Nephron (organoid): ENCODE measurements around the gene ATXN1.
"Not testable (repeated sequence)": the region's sequence is repeated elsewhere in the genome, so short reads cannot be mapped to it uniquely, and the experiment has no call there.

ENCODE experiments used
- H3K27ac Mint-ChIP-seq, 3 experiments: 2 replicates each; pipeline ENCODE4 v1.8.0; 2020; ENCODE audit warnings: mixed read lengths in 3 of 3, mild to moderate bottlenecking in 2 of 3, moderate library complexity in 1 of 3
- H3K27me3 Mint-ChIP-seq: 2 replicates; pipeline ENCODE4 v1.8.0; 2021; ENCODE audit warnings: low read depth, mild to moderate bottlenecking, moderate library complexity, mixed read lengths
- H3K36me3 Mint-ChIP-seq: 2 replicates; pipeline ENCODE4 v1.8.0; 2020; ENCODE audit warnings: low read depth, mixed read lengths
- H3K4me1 Mint-ChIP-seq: 2 replicates; pipeline ENCODE4 v1.8.0; 2020; ENCODE audit warnings: mixed read lengths
- H3K4me3 Mint-ChIP-seq, 3 experiments: 2 replicates each; pipeline ENCODE4 v1.8.0; 2020; ENCODE audit warnings: mild to moderate bottlenecking in 3 of 3, mixed read lengths in 3 of 3, moderate library complexity in 2 of 3
- H3K9me3 Mint-ChIP-seq: 2 replicates; pipeline ENCODE4 v1.8.0; 2020; ENCODE audit warnings: mixed read lengths
- TF ChIP-seq, protein P1 (sequence below), 3 experiments: fragments of 200-600 bp; sonication (generic); IDR thresholded peaks; one replicate each; pipeline ENCODE4 v1.5.0; 2021; ENCODE audit warnings: antibody characterized with exemption in 3 of 3; ENCODE audit not compliant: unreplicated experiment in 3 of 3

Gene ATXN1

DNA sequence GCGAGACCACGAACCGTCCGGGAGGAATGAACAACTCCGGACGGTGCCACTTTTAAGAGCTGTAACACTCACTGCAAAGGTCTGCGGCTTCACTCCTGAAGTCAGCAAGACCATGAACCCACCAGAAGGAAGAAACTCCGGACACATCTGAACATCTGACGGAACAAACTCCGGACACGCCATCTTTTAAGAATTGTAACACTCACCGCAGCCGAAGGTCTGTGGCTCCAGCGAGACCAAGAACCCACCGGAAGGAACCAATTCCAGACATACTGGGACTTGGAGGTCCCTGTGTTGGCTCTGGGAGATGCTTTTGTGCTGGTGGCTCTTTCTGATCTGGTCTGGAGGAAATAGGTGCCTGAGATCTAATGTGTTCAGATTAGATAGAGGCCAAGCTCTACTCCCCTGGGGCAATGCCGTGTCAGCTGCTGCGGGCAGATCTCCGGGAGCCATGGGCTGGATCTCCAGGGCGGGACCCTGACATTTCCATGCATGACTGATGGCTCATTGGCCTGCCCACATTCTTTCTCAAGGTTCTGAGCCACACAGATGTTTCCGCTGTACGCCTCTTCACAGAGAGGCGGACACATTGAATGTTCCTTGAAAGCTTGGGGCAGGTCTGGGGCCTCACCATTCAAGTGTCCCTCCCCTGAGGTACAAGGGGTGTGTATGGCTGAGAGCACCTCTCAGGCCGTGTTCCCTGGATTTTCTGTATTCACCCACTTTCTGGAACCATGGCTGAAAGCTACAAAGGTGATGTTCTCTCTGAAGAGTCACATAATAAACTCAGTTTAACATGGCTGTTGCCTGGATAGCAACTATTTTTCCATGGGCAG is 493.6 kb downstream of the ATXN1 start:
- Mint-ChIP-seq H3K27me3 (peaks cover 13% of the 10 kb centered on the region), H3K4me1 (peaks cover 10% of the 10 kb centered on the region), H3K4me3 (no peak overlapping the region), H3K27ac (no peak overlapping the region), H3K36me3 (no peaks in the 10 kb centered on the region), H3K9me3 (no peaks in the 10 kb centered on the region)
- TF ChIP-seq, protein P1, sequence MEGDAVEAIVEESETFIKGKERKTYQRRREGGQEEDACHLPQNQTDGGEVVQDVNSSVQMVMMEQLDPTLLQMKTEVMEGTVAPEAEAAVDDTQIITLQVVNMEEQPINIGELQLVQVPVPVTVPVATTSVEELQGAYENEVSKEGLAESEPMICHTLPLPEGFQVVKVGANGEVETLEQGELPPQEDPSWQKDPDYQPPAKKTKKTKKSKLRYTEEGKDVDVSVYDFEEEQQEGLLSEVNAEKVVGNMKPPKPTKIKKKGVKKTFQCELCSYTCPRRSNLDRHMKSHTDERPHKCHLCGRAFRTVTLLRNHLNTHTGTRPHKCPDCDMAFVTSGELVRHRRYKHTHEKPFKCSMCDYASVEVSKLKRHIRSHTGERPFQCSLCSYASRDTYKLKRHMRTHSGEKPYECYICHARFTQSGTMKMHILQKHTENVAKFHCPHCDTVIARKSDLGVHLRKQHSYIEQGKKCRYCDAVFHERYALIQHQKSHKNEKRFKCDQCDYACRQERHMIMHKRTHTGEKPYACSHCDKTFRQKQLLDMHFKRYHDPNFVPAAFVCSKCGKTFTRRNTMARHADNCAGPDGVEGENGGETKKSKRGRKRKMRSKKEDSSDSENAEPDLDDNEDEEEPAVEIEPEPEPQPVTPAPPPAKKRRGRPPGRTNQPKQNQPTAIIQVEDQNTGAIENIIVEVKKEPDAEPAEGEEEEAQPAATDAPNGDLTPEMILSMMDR (IDR thresholded peaks at IDR 0.05; ENCODE audit: unreplicated experiment in 3 of 3) = no peak

DNA sequence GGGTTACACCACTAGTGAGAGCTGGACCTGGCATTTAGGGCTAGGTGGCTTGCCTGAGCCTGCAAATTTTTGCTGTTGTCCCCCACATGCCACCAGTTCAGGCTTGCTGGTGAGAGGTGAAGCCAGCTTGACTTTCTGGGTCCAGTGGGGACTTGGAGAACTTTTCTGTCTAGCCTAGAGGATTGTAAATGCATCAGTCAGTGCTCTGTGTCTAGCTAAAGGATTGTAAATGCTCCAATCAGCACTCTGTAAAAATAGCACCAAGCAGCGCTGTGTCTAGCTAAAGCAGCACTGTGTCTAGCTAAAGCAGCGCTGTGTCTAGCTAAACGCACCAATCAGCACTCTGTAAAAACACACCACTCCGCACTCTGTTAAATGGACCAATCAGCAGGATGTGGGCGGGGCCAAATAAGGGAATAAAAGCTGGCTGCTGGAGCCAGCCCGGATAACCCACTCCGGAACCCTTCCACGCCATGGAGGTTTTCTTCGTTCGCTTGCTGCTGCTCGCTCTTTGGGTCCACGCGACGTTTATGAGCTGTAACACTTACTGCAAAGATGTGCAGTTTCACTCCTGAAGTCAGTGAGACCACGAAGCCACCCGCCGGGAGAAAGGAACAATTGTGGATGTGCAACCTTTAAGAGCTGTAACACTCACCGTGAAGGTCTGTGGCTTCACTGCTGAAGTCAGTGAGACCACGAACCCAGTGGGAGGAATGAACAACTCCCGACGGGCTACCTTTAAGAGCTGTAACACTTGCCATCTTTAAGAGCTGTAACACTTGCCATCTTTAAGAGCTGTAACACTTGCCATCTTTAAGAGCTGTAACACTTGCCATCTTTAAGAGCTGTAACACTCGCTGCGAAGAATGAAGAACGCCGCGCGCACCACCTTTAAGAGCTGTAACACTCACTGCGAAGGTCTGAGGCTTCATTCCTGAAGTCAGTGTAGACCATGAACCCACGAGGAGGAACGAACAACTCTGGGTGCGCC is 495.6 kb downstream of the ATXN1 start:
- TF ChIP-seq, protein P1 (IDR thresholded peaks at IDR 0.05; ENCODE audit: unreplicated experiment in 3 of 3) = no peak
- no peaks in the 10 kb centered on the region for H3K9me3 Mint-ChIP-seq
- peaks cover 4% of the 10 kb centered on the region for H3K4me1 Mint-ChIP-seq
- no peak overlapping the region for H3K27ac Mint-ChIP-seq
- no peak overlapping the region for H3K4me3 Mint-ChIP-seq
- peaks cover 13% of the 10 kb centered on the region for H3K27me3 Mint-ChIP-seq
- H3K36me3 Mint-ChIP-seq = no peaks in the 10 kb centered on the region

DNA sequence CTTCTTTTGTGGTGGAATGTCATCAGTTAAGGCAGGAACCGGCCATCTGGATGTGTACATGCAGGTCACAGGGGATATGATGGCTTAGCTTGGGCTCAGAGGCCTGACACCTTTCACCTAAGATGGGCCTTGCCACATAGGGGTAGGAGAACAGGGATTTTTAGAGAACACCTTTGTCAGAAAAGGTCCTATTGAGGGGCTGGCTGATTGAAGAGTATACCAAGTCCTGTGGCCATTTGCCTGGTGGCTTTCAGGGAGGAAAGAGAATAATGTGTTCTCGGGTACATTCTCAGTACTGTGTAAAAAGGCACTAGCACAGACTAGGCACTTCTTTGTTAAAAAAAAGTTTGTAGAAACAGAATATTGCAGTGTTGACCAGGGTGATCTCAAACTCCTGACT is 496.5 kb downstream of the ATXN1 start:
- H3K4me1 Mint-ChIP-seq = no peaks in the 10 kb centered on the region
- no peak overlapping the region for H3K27ac Mint-ChIP-seq
- H3K9me3 Mint-ChIP-seq = no peaks in the 10 kb centered on the region
- peaks cover 13% of the 10 kb centered on the region for H3K27me3 Mint-ChIP-seq
- H3K4me3 Mint-ChIP-seq = no peak overlapping the region
- H3K36me3 Mint-ChIP-seq = no peaks in the 10 kb centered on the region
- TF ChIP-seq, protein P1 (IDR thresholded peaks at IDR 0.05; ENCODE audit: unreplicated experiment in 3 of 3) = no peak

DNA sequence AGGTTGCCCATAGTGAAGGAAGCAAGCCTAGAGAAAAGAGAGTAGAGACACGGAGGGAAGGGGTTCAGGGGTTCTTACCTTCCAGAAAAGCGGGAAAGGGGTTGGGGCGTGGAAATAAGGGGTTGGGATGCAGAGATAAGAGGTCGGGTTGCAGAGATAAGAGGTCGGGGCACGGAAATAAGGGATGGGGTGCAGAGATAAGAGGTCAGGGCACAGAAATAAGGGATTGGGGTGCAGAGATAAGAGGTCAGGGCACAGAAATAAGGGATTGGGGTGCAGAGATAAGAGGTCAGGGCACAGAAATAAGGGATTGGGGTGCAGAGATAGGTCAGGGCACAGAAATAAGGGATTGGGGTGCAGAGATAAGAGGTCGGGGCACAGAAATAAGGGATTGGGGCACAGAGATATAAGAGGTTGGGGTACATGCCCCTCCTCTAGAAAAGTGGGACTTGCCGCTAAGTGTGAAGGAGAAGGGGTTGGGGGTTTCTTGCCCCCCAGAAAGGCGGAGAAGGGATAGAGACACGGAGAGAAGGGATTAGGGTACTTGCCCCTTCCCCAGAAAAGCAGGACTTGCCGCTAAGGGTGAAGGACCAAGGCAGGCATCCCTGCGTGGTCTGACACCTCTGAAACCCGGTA is 497.7 kb downstream of the ATXN1 start:
- not testable (repeated sequence) for H3K4me3 Mint-ChIP-seq, H3K27ac Mint-ChIP-seq, H3K4me1 Mint-ChIP-seq, H3K36me3 Mint-ChIP-seq, H3K9me3 Mint-ChIP-seq
- peaks cover 15% of the 10 kb centered on the region for H3K27me3 Mint-ChIP-seq

DNA sequence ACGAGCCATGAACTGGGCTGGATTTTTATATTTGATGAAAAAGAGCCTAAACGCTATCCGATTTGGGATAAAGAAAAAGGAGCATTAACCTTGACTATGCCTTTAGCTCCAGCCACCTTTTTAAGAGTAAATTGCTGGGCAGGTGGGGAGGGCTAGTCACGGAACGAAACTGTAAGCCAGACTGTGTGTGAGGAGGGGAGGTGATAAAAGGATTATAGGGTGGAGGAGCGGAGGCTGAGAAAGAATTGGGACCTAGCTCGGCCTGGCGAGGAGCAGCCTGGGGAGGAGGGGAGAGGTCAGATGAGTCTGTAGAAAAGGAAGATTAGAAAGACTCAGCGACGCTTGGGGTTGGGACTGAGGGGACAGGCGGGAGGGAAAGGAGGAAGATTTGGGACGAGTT is 498.5 kb downstream of the ATXN1 start:
- peaks cover 12% of the 10 kb centered on the region for H3K4me1 Mint-ChIP-seq
- not testable (repeated sequence) for H3K4me3 Mint-ChIP-seq, H3K9me3 Mint-ChIP-seq, H3K36me3 Mint-ChIP-seq, H3K27ac Mint-ChIP-seq
- peaks cover 20% of the 10 kb centered on the region for H3K27me3 Mint-ChIP-seq

DNA sequence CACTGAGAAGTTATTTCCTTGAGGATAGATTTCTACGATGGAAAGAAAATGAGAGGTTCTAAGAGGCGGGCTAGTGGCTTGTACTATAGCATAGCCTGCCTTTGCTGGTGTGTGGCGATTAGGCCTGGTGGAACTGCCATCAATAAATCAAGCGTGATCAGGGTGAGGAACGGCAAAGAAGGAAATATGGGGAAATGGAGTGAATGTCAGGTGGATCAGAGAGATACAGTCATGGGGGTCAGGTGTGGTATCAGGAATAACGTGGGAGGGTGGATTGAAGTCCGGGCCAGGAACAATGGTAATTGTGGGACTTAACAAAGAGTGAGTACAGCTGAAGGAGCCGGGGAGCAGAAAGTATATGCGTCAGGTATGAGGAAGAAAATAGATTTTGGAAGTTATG is 500.7 kb downstream of the ATXN1 start:
- Mint-ChIP-seq H3K4me1 (peaks cover 16% of the 10 kb centered on the region), H3K27me3 (peaks cover 15% of the 10 kb centered on the region)
- not testable (repeated sequence) for H3K9me3 Mint-ChIP-seq, H3K27ac Mint-ChIP-seq, H3K36me3 Mint-ChIP-seq, H3K4me3 Mint-ChIP-seq

DNA sequence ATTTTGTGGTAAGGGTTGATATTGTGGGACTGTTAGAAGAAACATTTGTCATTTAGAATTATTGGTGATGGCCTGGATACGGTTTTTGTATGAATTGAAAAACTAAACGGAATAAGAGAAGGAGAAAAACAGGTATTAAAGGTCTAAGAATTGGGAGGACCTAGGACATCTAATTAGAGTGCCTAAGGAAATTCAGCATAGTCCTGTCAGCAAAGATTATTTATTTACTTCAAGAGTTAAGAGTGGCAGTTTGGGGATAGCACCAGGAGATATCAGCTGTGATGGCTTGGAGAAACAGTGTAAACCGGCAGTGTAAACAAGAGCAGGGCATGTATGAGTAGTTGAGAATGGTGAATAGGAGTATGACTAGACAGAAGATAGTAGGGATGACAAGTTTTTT is 501.7 kb downstream of the ATXN1 start:
- H3K27me3 Mint-ChIP-seq = peaks cover 13% of the 10 kb centered on the region
- H3K27ac Mint-ChIP-seq, H3K9me3 Mint-ChIP-seq, H3K36me3 Mint-ChIP-seq, H3K4me3 Mint-ChIP-seq: not testable (repeated sequence)
- H3K4me1 Mint-ChIP-seq = peaks cover 16% of the 10 kb centered on the region
